ENCODE measurements around the gene TSPAN32.

GRCh38 chr11:2331404-2331803, 29.6 kb downstream of the TSPAN32 start:
- TF ChIP-seq REST (IDR thresholded peaks at IDR 0.05; ENCODE audit: low read depth) (no peak), USF1 (IDR thresholded peaks at IDR 0.05) (no peak)

Data from Ishikawa (cell line).